Vagina (tissue), 2 donors: ENCODE measurements around the gene POLN.

Experiments used
- CTCF ChIP-seq, 3 experiments: fragments of 450-650 bp in 2 of 3; fragments of 200-600 bp in 1 of 3; sonication (generic) in 1 of 3; IDR thresholded peaks; one replicate each; pipeline ENCODE4 v1.5.1; 2017 to 2019; ENCODE audit warnings: antibody characterized with exemption in 3 of 3, mild to moderate bottlenecking in 2 of 3, moderate library complexity in 2 of 3
- POLR2A ChIP-seq, 2 donors: fragments of 450-650 bp; IDR thresholded peaks; one replicate each; pipeline ENCODE4 v1.6.1; 2017; ENCODE audit warnings: antibody characterized with exemption in 2 of 2, mild to moderate bottlenecking in 2 of 2, moderate library complexity in 2 of 2
- POLR2AphosphoS5 ChIP-seq, 2 donors: sonication (generic); formaldehyde crosslinking; IDR thresholded peaks; one replicate each; pipeline ENCODE4 v1.9.0; 2017; ENCODE audit warnings: antibody characterized with exemption in 2 of 2, mild to moderate bottlenecking in 2 of 2, low read depth in 1 of 2; ENCODE audit not compliant: insufficient read depth in 1 of 2

GRCh38 chr4:2276581-2277325 is 34.8 kb upstream of the POLN start:
- TF ChIP-seq CTCF (IDR thresholded peaks at IDR 0.05) (no peak), POLR2AphosphoS5 (IDR thresholded peaks at IDR 0.05; ENCODE audit: insufficient read depth in 1 of 2, low read depth in 1 of 2) (no peak), POLR2A (IDR thresholded peaks at IDR 0.05) (no peak)
